ENCODE measurements around the gene SLC35E3.

DNA sequence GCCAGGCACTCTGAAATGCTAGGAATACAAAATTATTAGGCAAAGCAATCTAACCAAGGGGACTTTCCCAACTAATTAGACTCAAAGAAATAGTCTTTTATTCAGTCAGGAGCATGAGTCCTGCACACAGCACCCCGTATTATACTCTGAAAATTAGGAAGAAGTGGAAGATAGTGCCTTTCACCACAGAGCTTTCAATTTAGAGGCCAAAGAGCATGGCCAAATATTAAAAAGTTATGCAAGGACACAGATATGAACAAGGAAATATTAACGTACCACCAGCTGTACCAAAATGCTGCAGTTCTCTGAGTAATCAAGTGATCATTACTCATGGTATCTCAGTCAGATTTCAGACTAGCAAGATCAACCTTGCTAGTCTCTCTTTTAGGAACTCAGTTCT is 39.4 kb downstream of the SLC35E3 start:
- TF ChIP-seq POLR2A (IDR thresholded peaks at IDR 0.05) = no peak
- TF ChIP-seq, protein P1, sequence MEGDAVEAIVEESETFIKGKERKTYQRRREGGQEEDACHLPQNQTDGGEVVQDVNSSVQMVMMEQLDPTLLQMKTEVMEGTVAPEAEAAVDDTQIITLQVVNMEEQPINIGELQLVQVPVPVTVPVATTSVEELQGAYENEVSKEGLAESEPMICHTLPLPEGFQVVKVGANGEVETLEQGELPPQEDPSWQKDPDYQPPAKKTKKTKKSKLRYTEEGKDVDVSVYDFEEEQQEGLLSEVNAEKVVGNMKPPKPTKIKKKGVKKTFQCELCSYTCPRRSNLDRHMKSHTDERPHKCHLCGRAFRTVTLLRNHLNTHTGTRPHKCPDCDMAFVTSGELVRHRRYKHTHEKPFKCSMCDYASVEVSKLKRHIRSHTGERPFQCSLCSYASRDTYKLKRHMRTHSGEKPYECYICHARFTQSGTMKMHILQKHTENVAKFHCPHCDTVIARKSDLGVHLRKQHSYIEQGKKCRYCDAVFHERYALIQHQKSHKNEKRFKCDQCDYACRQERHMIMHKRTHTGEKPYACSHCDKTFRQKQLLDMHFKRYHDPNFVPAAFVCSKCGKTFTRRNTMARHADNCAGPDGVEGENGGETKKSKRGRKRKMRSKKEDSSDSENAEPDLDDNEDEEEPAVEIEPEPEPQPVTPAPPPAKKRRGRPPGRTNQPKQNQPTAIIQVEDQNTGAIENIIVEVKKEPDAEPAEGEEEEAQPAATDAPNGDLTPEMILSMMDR (IDR thresholded peaks at IDR 0.05) = no peak

All from breast epithelium (tissue), 3 donors.